NCI-H1694 treated with DMSO at 0.1 percent for 48 hours (cell line): ENCODE measurements around the gene HSPA12B.
A peak's percentile ranks its signal among the peaks of the same experiment; 100 is the strongest.

Experiments used
- DNase-seq: peaks from one replicate; lab custom pipeline; 2025; lab: John Stamatoyannopoulos, UW

The HSPA12B gene

DNA sequence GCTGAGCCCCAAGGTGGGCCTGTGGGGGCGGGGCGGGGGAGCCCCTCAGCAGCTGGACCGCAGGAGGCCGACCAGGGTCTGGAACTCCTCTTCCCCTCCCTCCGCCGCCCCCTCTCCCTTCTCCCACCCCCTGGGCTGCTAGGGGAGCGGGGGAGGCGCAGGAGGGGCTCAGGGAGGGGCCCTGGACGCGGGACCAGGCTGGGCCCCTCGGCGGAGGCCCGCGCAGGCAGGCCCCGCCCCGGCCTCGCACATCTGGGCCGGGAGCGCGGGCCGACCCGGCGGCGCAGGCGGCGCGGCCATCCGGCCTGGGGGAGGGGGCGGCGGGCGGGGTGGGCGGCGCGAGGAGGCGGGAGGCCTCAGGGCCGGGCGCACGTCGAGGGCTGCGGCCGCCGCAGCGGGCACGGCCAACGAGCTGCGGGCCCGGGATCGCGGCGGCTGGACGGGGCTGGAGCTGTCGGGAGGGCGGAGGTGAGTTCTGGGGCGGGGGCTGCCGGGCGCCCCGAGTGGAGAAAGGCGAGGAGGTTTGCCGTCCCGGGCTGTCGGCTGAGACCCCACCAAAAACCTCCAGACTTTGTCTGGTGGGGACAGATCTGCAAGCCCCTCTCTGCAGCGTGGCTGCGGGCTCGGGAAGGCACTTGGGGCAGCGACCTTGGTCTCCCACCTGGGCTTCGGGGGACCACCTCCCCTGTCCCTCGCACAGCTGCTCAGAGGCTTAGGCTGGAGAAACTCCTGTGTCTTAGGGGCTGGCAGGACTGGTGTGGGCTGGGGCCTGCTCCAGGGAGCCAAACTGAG, at the start of gene HSPA12B:
TSS of gene HSPA12B (plus strand) at position 359 of the 792 bp plus-strand sequence. CDS start 5,990 bp downstream, outside the sequence.
- DNase-seq: no peak

GRCh38 chr20:3685341-3685740, 47.1 kb upstream of the HSPA12B start:
- no peak for DNase-seq

DNA sequence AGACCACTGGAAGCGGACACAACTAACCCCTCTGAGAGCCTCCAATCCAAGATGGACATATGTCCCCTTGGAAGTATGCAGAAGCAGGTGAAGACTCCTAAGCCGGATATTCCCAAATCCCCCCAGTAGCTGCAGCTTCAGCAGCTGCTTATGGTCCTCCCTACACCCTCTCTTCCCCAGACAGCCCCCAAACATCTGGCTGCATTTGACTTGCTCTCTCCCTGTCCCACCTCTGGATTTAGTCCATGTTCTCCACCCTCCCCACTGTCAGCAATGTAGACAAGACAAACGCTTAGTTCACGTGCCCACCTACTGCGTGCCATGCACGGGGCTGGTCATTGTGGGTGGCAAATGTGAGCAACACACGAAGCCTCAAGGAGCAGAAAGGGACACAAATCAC, 46.1 kb upstream of the HSPA12B start:
- no peak for DNase-seq

- peak; percentile 54 for DNase-seq
Observed at GRCh38 chr20:3686867-3687321, 45.6 kb upstream of the HSPA12B start.

DNA sequence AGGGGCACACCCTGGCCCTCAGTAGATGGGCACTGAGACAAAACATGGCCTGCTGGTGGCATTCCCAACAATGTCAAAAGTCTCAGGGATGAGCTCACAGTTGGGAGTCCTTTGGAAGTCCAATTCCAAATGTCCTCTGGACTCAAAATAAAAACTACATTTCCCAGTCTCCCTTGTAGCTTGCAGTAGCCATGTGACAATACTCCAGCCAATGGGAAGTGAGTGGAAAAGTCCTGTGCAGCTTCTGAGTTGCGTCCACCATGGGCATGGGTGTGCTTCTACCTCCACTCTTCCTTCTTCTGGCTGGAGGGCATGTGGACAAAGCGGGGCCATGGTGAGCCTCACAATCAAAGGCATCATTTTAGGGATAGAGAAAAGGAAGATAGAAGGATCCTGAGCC, 44.8 kb upstream of the HSPA12B start:
- no peak for DNase-seq

GRCh38 chr20:3689978-3690377, 42.5 kb upstream of the HSPA12B start:
- DNase-seq: no peak

DNA sequence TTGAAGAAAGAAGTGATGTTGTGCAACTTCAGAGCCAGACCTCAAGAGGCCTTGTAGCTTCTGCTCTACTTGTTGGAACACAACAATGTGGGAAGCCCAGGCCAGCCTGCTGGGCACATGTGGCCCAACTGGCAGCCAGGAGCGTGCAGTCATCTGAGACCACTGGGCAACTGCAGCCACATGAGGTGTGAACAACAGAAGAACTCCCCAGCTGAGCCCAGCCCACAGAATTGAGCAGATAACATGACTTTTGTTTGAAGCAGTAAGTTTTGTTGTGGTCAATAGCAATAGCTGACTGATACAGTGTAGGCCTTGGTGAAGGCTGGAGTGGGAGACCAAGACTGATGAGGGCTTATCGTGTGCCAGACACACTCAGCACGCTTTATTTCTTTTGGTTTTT, 42.1 kb upstream of the HSPA12B start:
- no peak for DNase-seq

DNA sequence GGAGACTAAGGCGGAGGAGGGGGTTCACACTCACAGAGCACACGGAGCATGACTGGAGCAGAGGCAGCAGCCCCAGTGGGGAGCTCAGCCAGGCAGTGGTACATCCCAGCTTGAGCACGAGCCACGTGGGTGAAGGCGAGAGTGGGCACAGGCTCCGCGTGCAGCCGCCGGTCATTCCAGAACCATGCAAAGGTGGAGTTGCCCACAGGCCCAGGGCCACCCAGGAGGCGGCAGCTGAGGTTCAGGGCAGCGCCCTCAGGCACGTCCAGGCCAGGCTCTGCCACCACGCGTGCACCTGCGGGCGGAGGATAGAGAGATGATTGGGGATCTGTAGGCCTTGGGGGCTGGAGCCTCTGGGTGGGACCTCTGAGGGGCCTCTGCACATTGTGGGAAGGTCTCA, 41.2 kb upstream of the HSPA12B start:
- no peak for DNase-seq

DNA sequence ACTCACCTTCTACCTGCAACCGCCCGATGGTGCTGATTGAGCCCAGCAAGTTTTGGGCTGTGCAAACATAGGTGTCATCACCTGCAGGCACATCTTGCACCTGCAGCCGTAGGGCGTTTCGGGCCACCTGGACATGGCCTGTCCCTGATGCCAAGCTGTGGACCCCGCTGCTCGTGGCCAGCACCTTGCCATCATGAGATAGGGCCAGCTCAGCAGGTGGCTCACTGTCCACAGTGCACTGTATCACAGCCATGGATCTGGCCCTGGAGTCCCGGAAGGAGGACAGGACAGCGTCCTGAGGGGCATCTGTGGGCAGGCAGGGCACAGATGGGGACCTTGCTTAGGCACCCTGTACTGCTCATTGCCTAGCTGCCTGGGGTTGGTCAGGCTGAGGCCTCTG, 40.6 kb upstream of the HSPA12B start:
- no peak for DNase-seq

DNA sequence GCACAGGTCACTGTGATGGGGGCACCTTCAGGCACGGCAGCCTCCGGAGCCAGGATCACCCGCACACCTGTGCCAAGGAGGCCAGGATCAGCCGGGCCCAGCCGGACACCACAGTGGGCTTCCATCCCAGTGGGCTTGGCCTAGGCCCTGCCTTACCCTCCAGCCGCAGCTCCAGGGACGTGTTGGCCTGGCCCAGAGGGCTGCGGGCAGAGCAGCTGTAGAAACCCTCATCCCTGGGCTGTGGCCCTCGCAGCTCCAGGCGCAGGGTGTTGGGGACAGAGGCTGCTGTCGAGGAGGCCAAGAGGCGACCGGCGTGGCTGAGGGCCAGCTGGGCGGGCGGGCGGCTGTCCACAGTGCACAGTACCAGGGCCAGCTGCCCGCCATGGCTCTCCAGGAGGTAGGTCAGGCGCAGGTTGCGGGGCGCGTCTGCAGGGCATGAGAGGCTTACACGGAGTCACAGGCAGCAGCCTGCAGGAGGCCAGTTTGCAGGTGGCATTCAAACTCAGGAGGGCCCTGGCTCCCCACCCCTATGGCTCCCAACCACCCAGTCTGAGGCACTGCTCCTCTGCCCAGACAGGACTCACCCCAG, 39.7 kb upstream of the HSPA12B start:
- no peak for DNase-seq

- DNase-seq: no peak
Observed at GRCh38 chr20:3693376-3693775, 39.1 kb upstream of the HSPA12B start.

DNA sequence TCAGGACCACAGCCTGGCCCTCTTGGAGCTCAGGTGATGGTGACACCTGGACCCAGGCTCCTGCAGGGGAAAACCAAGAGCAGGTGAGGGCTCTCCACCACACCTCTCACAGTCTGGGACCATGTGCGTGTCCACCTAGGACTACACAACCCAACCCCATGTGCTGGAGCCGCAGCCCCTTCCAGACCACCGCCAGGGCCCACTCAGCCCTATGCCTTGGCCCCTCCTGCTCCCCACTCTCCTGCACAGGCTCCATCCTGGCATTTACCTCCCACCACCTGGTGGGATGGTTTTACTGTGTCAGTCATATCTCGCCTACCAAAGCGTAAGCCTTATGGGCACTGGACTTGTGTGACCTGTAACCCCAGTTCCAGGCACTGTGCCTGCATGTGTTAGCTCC, 37.6 kb upstream of the HSPA12B start:
- no peak for DNase-seq

DNA sequence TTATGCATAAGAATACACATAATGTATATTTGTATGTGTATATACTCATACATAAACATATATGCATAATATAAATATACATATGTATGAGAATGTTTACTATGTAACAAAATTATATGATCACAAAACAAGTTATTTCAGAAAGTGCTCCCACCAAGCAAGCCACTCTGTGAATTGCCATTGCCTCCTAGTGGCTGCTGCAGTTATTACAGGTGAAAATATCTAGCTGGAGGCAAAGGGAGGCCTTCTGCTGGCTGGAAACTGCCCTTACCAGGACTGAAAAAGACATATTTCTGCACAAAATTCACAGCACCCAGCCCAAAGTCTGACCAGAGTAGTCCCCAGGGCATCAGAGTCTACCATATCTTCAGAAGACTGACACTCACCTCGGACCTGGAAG, 36.3 kb upstream of the HSPA12B start:
- DNase-seq: no peak

DNA sequence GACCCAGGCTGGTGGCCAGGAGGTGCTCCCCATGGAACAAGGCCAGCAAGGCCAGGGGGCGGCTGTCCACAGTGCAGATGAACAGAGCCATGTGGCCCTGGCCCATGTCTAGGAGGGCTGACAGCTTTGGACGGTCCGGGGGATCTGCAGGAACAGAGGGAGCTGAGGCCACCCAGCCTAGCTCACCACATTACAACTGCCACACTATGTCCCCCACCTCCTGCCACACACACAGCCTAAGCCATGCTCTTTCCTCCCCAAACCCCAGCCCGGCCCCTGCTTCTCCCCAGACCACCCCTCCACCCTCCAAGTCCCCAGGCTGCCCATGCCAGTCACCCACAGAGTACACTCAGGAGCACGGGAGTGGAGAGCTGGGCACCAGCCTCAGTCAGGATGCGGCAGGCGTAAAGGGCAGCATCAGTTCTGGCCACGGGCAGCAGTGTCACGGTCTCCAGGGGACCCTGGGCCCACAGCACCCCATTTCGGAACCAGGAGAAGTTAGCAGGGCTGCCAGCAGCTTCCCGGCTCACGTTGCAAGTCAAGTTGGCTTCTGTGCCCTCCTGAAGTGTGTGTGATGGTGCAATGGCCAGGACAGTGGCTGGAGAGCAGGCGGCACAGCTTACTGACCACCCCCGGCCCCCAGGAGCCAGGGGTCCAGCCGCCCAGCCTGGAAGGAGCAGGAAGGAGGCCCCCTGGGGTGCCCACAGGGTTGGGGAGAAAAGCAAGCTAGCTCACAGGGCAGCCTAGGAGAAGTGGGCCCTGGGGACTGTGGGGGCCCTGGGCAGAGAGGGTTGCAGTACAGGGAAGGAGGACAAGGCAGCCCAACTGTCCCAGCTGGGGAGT, 35.5 kb upstream of the HSPA12B start:
- no peak for DNase-seq

- no peak for DNase-seq
Observed at GRCh38 chr20:3697588-3698305, 34.7 kb upstream of the HSPA12B start.

- no peak for DNase-seq
Observed at GRCh38 chr20:3698591-3699001, 33.9 kb upstream of the HSPA12B start.

DNA sequence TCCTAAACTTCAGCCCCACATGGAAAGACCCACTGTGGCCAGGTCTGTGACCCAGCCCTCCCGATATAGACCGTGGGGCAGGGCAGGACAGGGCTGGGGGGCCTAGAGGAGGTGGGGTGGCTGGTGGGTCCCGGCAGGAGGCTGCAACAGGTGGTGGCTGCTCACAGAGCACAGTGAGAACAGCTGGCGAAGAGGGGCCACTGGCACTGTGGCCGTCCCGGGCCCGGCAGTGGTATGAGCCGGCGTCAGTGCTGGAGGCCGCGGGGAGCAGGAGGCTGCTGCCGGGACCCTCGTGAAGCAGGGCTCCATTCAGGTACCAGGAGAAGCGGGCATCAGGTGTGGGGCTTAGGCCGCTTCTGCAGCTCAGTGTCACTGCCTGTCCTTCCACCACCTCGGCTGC, 33.4 kb upstream of the HSPA12B start:
- no peak for DNase-seq

GRCh38 chr20:3701061-3701998, 31.2 kb upstream of the HSPA12B start:
- DNase-seq: no peak

- no peak for DNase-seq
Observed at GRCh38 chr20:3702611-3703391, 29.7 kb upstream of the HSPA12B start.

DNA sequence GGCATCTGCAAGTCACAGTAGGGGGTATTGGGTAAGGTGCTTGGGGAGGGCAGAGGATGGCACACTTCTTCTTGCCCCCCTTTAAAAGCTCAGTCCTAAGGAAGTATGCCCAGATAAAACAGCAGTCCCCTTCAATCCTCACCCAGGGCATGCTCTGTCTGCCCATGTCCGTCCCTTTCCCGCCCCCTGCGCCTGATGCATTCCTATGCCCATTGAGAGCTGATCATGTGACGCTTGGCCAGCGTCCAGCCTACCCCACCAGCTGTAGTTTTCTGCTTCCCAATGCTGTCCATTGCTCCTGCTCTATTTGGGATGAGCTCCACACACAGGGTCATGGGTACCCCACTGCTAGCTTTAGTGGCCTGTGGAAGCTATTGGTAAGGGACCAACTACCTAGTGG, 28.4 kb upstream of the HSPA12B start:
- no peak for DNase-seq
